HFFc6 (cell line): ENCODE data around the gene SCAMP2. TPM values are rescaled to one million over a fixed set of nuclear protein-coding genes. Genes with fewer than 3 reads are reported as not detected.

Experiments used
- DNase-seq: peaks from one replicate; pipeline ENCODE4 v3.0.0-alpha.2; 2018
- H3K27ac Mint-ChIP-seq: 2 replicates; pipeline ENCODE4 v1.8.0; 2020; ENCODE audit warnings: mild to moderate bottlenecking, mixed read lengths
- H3K27me3 Mint-ChIP-seq: 2 replicates; pipeline ENCODE4 v1.8.0; 2021; ENCODE audit warnings: mild to moderate bottlenecking, moderate library complexity, mixed read lengths; ENCODE audit not compliant: insufficient read depth
- H3K36me3 Mint-ChIP-seq: 2 replicates; pipeline ENCODE4 v1.8.0; 2021; ENCODE audit warnings: low read depth, mixed read lengths
- H3K4me1 Mint-ChIP-seq: 2 replicates; pipeline ENCODE4 v1.8.0; 2020; ENCODE audit warnings: low read depth, mixed read lengths
- H3K4me3 Mint-ChIP-seq: 2 replicates; pipeline ENCODE4 v1.8.0; 2020; ENCODE audit warnings: mild to moderate bottlenecking, moderate library complexity, mixed read lengths
- H3K9me3 Mint-ChIP-seq: 2 replicates; pipeline ENCODE4 v1.8.0; 2020; ENCODE audit warnings: mild to moderate bottlenecking, mixed read lengths
- total RNA-seq, 6 experiments: library from RNA; stranded (reverse); fragmentation: NEBNext Ultra II Directional; extraction: Animal tissue kit (Norgen Biotek cat#: 25700); gene quantifications; 2 replicates in 1 of 6; 3 replicates in 5 of 6; pipeline ENCODE4 v1.2.3, GENCODE V29; 2021
- TF ChIP-seq, protein P1 (sequence below): fragments of 200-600 bp; sonication (generic); IDR thresholded peaks from 2 replicates; pipeline ENCODE4 v1.5.0; 2021; ENCODE audit warnings: antibody characterized with exemption, mild to moderate bottlenecking

Gene SCAMP2
- total RNA-seq, 6 experiments from 2014 or later, result 70.1 to 86.1 (median 75.9) TPM

DNA sequence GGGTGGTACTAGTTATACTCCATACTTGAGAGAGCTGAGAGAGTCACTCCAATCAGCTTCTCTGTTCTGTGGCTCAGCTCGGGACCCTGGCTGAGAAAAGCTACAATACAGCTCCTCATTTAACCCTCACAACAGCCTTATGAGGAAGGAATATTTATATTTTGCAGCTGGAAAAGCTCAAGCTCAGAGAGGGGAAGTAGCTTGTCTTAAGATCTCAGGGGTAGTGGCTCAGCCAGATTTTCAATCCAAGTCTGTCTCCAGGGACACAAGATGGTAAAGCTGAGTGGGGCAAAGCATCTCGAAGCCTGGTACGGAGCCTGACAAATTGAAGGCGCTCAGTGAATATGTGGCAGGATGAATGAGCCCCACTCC lies 14.8 kb downstream of the SCAMP2 start:
- Mint-ChIP-seq H3K4me3 (no peak overlapping the region), H3K4me1 (peaks cover 1% of the 10 kb centered on the region), H3K27me3 (no peaks in the 10 kb centered on the region), H3K27ac (no peak overlapping the region), H3K36me3 (no peaks in the 10 kb centered on the region), H3K9me3 (no peaks in the 10 kb centered on the region)
- TF ChIP-seq, protein P1, sequence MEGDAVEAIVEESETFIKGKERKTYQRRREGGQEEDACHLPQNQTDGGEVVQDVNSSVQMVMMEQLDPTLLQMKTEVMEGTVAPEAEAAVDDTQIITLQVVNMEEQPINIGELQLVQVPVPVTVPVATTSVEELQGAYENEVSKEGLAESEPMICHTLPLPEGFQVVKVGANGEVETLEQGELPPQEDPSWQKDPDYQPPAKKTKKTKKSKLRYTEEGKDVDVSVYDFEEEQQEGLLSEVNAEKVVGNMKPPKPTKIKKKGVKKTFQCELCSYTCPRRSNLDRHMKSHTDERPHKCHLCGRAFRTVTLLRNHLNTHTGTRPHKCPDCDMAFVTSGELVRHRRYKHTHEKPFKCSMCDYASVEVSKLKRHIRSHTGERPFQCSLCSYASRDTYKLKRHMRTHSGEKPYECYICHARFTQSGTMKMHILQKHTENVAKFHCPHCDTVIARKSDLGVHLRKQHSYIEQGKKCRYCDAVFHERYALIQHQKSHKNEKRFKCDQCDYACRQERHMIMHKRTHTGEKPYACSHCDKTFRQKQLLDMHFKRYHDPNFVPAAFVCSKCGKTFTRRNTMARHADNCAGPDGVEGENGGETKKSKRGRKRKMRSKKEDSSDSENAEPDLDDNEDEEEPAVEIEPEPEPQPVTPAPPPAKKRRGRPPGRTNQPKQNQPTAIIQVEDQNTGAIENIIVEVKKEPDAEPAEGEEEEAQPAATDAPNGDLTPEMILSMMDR, result no peak
- no peak for DNase-seq

DNA sequence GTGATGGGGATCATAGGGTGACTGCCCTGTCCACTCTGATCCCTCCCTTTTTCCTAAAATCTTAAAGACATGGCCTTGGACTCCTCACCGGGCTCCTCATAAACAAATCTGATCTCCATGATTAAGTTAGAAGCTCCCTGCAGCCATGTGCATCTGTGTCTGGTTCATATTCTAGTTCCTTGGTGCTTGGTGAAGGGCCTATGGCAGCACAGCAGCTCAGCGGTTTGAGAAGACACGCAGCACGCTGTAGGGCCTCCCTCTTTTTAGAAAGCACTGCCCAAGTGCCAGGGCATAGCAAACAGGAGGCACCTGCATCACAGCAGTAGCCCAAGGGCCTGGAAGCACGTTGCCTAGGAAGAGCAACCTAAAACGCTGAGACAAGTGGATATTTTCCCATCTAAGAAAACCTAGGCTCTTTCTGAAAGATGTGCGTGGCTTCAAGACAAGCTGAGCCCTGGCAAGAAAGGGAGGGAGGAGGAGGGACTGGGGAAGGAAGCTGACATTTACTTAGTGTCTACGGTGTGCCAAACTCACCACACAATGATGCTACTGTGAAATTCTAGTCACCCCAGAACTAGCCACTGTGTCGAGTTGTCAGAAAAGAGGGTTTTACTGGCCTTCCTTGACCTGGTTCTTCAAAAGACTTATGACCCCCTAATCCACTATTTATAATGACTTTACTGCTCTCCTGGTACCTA lies 15.3 kb downstream of the SCAMP2 start:
- H3K27ac Mint-ChIP-seq, result no peak overlapping the region
- TF ChIP-seq, protein P1, result no peak

DNA sequence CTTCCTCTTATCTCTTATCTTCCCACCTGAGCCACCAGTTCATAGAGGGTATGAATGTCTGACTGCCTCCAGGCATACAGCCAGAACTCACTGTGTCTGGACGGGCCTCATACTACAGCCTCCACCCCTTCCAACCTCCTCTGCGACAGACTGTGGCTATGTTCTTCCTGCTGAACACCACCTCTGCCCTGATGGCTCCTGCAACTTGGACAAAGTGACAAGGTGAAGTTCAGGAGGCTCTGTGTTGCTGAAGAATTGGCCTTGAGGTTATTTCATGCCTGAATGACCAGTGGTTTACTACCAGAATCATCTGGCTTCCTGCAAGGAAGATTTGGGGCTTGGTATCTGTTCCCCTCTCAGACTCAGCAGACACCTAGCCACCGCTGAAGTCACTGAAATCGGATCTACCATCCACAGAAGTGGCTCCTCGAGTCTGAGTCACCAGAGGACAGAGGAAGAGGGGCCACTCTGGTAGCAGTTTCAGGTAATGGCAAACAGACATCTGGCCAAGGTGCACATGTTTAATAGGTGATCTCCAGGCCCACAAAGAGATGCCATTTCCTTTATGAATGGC lies 16.0 kb downstream of the SCAMP2 start:
- no peaks in the 10 kb centered on the region for H3K36me3 Mint-ChIP-seq
- no peaks in the 10 kb centered on the region for H3K27me3 Mint-ChIP-seq
- TF ChIP-seq, protein P1, result no peak
- H3K9me3 Mint-ChIP-seq, result no peaks in the 10 kb centered on the region
- H3K27ac Mint-ChIP-seq, result no peak overlapping the region
- DNase-seq, result no peak
- no peak overlapping the region for H3K4me3 Mint-ChIP-seq
- no peaks in the 10 kb centered on the region; the same call in 1 of the 2 replicates for H3K4me1 Mint-ChIP-seq

More for the DNA sequence above, 15.3 kb downstream of the SCAMP2 start:
- no peak overlapping the region for H3K4me3 Mint-ChIP-seq
- H3K36me3 Mint-ChIP-seq, result no peaks in the 10 kb centered on the region
- no peaks in the 10 kb centered on the region; the same call in 1 of the 2 replicates for H3K4me1 Mint-ChIP-seq
- no peaks in the 10 kb centered on the region for H3K27me3 Mint-ChIP-seq
- H3K9me3 Mint-ChIP-seq, result no peaks in the 10 kb centered on the region
- no peak for DNase-seq

DNA sequence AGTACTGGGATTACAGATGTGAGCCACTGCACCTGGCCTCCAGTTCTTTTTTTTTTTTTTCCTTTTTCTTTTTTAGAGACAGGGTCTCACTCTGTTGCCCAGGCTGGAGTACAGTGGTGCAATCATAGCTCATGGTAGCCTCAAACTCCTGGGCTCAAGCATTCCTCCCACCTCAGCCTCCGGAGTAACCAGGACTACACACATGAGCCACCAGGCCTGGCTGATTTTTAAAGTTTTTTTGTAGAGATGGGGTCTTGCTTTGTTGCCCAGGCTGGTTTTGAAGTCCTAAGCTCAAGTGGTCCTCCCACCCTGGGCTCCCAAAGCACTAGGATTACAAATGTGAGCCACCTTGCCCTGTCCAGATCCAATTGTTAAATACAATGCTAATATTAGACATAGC lies 16.6 kb downstream of the SCAMP2 start:
- Mint-ChIP-seq H3K27me3 (no peaks in the 10 kb centered on the region), H3K4me3 (no peak overlapping the region), H3K27ac (no peak overlapping the region), H3K9me3 (no peaks in the 10 kb centered on the region), H3K4me1 (no peaks in the 10 kb centered on the region; the same call in 1 of the 2 replicates), H3K36me3 (no peaks in the 10 kb centered on the region)
- no peak for DNase-seq
- TF ChIP-seq, protein P1, result no peak

DNA sequence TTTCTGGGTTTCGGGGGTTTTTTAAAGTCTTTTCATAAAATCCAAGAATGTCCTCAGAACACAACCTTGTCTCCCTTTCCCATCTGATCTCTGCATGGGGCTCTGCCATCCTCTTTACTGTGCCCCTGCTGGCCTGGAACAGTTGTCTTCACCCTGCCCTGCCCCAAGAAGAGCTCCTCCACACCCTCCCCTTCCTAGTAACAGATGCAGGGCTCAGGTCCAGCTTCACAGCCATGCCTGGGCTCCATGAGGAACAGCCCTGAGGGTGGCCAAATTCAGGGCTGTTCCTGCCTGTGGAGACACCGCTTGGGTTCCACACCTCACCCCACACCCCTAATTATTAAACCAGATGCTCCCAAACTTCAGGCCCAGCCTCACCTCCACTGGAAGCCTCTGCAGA lies 17.3 kb downstream of the SCAMP2 start:
- DNase-seq, result no peak
- no peak overlapping the region for H3K4me3 Mint-ChIP-seq
- no peaks in the 10 kb centered on the region for H3K36me3 Mint-ChIP-seq
- H3K27me3 Mint-ChIP-seq, result no peaks in the 10 kb centered on the region
- no peaks in the 10 kb centered on the region; the same call in 1 of the 2 replicates for H3K4me1 Mint-ChIP-seq
- H3K9me3 Mint-ChIP-seq, result no peaks in the 10 kb centered on the region
- H3K27ac Mint-ChIP-seq, result no peak overlapping the region
- TF ChIP-seq, protein P1, result no peak
